Heart left ventricle (tissue), 13 donors: ENCODE measurements around the gene HOXC13.

Experiments used
- POLR2A ChIP-seq, 2 donors: fragments of 450-650 bp; IDR thresholded peaks; one replicate each; pipeline ENCODE4 v1.6.1; 2017; ENCODE audit warnings: antibody characterized with exemption in 2 of 2, mild to moderate bottlenecking in 2 of 2, moderate library complexity in 2 of 2
- TF ChIP-seq, protein P1 (sequence below), 12 donors: fragments of 200-600 bp; sonication (generic) in 4 of 12; IDR thresholded peaks; one replicate each; pipeline versions ENCODE4 v1.5.0 to v1.8.0; 2018 to 2022; ENCODE audit warnings: antibody characterized with exemption in 12 of 12, mild to moderate bottlenecking in 5 of 12
- donor health status: ischemic (EF 13 %, LVEDD 7.1; RV severe dilation, severe dysfunction).
- donor health status: DM: no; HTN: yes; CAD: no.
- donor health status: DM: no; HTN: no; CAD: no.
- donor health status: ischemic (EF 25% LVEDD 6.9; RV normal size, moderate dysfunction).
- donor health status: ischemic (EF 25% LVEDD 5.7; RV mildly dilated, moderate dysfunction).
- donor health status: ischemic (EF 35%, LVEDD 5.7; RV mildly dilated, moderate dysfunction).
- donor health status: nonischemic (EF 11% LVEDD 7.7; RV severe dilation, severe dysfunction).
- donor health status: DM: yes; HTN: yes; CAD: no.
- donor health status: PGD.
- donor health status: ischemic (EF 29% LVEDD 5.4; RV normal size, mild dysfunction).
- donor health status: nonischemic (EF 23%, LVEDD 6.1; RV moderate dilation, normal function).

DNA sequence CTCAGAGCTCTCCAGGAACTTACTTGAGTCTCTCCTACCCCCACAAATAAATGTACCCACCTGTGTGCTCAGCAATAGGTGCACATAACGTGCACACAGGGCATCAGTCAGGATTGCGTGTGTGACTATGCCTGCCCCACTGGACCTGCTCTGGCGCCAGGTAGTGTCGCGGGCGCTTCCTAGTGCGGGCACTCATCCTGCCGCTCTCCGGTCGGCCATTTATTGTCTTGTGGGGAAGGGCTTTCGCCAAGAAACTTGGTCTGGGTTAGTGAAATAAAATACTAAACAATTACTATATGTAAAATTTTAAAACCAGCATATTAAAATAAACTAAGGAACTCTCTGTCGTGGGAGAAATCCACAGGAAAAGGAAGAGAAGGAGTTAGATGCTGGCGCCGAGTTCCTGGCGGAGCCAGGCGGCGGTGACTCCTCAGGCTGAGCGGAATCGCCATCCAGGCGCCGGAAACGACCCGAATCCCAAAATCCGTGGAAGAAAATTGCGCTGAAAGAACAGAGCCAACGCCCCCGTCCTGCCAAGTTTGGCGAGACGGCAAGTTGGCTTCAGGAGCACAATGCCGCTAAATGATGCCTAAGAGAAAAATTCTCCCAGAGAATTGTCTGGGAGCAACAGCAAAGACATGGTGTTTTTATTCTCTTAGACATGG, 7.9 kb upstream of the HOXC13 start:
- no peak for TF ChIP-seq POLR2A (IDR thresholded peaks at IDR 0.05)
- TF ChIP-seq, protein P1, sequence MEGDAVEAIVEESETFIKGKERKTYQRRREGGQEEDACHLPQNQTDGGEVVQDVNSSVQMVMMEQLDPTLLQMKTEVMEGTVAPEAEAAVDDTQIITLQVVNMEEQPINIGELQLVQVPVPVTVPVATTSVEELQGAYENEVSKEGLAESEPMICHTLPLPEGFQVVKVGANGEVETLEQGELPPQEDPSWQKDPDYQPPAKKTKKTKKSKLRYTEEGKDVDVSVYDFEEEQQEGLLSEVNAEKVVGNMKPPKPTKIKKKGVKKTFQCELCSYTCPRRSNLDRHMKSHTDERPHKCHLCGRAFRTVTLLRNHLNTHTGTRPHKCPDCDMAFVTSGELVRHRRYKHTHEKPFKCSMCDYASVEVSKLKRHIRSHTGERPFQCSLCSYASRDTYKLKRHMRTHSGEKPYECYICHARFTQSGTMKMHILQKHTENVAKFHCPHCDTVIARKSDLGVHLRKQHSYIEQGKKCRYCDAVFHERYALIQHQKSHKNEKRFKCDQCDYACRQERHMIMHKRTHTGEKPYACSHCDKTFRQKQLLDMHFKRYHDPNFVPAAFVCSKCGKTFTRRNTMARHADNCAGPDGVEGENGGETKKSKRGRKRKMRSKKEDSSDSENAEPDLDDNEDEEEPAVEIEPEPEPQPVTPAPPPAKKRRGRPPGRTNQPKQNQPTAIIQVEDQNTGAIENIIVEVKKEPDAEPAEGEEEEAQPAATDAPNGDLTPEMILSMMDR (IDR thresholded peaks at IDR 0.05): no peak
